Tibial nerve (tissue), 4 donors: ENCODE data around the gene KLRB1. TPM values are rescaled to one million over a fixed set of nuclear protein-coding genes. Genes with fewer than 3 reads are reported as not detected.

Source experiments
- DNase-seq, 2 donors: peaks; one replicate each; pipeline ENCODE4 v3.0.0-alpha.2; 2019; ENCODE audit warnings: low spot score in 2 of 2
- H3K27ac ChIP-seq, 4 donors: fragments of 200-600 bp; sonication (generic) in 3 of 4; one replicate each; pipeline ENCODE4 v1.5.1; 2017 to 2019; ENCODE audit warnings: mild to moderate bottlenecking in 1 of 4
- H3K27me3 ChIP-seq, 2 donors: fragments of 200-600 bp; sonication (generic) in 1 of 2; one replicate each; pipeline versions ENCODE4 v1.5.1 to v1.6.0; 2017 to 2019
- H3K36me3 ChIP-seq, 3 donors: fragments of 200-600 bp; sonication (generic); one replicate each; pipeline ENCODE4 v1.5.1; 2018 to 2019
- H3K4me1 ChIP-seq, 4 donors: fragments of 200-600 bp; sonication (generic) in 3 of 4; one replicate each; pipeline ENCODE4 v1.5.1; 2017 to 2019
- H3K4me3 ChIP-seq, 4 donors: fragments of 200-600 bp; sonication (generic) in 3 of 4; one replicate each; pipeline ENCODE4 v1.5.1; 2017 to 2019; ENCODE audit warnings: mild to moderate bottlenecking in 1 of 4, moderate library complexity in 1 of 4
- H3K9me3 ChIP-seq, 4 donors: fragments of 200-600 bp; sonication (generic) in 3 of 4; one replicate each; pipeline ENCODE4 v1.5.1; 2017 to 2019
- CTCF ChIP-seq, 5 experiments: fragments of 200-600 bp in 3 of 5; fragments of 450-650 bp in 2 of 5; sonication (generic) in 3 of 5; IDR thresholded peaks; one replicate each; pipeline ENCODE4 v1.5.1; 2016 to 2019; ENCODE audit warnings: antibody characterized with exemption in 5 of 5, mild to moderate bottlenecking in 3 of 5, moderate library complexity in 2 of 5
- EP300 ChIP-seq, 2 donors: sonication (generic); formaldehyde crosslinking; IDR thresholded peaks; one replicate each; pipeline ENCODE4 v1.6.1; 2017; ENCODE audit warnings: antibody characterized with exemption in 2 of 2, mild to moderate bottlenecking in 1 of 2
- POLR2A ChIP-seq, 2 donors: fragments of 450-650 bp; IDR thresholded peaks; one replicate each; pipeline ENCODE4 v1.6.1; 2017; ENCODE audit warnings: antibody characterized with exemption in 2 of 2, mild to moderate bottlenecking in 2 of 2, moderate library complexity in 2 of 2
- WGBS, 2 donors: methylation state at CpG; one replicate each; pipeline ENCODE4 v1.1.5; 2018; 5-methylcytosine and 5-hydroxymethylcytosine counted together
- total RNA-seq, 4 donors: library from RNA; depleted of rRNA; stranded (reverse); fragments of >200 nt; gene quantifications; one replicate each; pipeline ENCODE4 v1.1.0, GENCODE V29; 2016

KLRB1 gene
- total RNA-seq, 4 donors from 2014 or later, result 0.59 to 0.84 TPM; not detected in 2

GRCh38 chr12:9634177-9634803 lies 26.6 kb upstream of the KLRB1 start:
- DNase-seq, result peak in 1 of 2 donors; percentile 72
- Histone ChIP-seq H3K36me3 (no peaks in the 10 kb centered on the region), H3K9me3 (peaks cover 0 to 7% (median 0%) of the 10 kb centered on the region in 4 donors), H3K27ac (peak overlapping the region in 1 of 4 donors; percentile 12), H3K27me3 (no peaks in the 10 kb centered on the region), H3K4me1 (peaks cover 0 to 7% (median 1%) of the 10 kb centered on the region in 4 donors), H3K4me3 (no peak overlapping the region)
- 40 to 45% methylated on average over 2 of the region's 2 CpGs for WGBS, 2 donors
- peak; percentile 28 to 70 (median 52) for TF ChIP-seq CTCF (IDR thresholded peaks at IDR 0.05)
- TF ChIP-seq EP300 (IDR thresholded peaks at IDR 0.05), result no peak

GRCh38 chr12:9632766-9633165 lies 25.1 kb upstream of the KLRB1 start:
- Histone ChIP-seq H3K4me1 (peaks cover 0 to 7% (median 1%) of the 10 kb centered on the region in 4 donors), H3K4me3 (no peak overlapping the region), H3K27ac (no peak overlapping the region), H3K9me3 (peaks cover 0 to 7% (median 0%) of the 10 kb centered on the region in 4 donors), H3K27me3 (no peaks in the 10 kb centered on the region), H3K36me3 (no peaks in the 10 kb centered on the region)
- WGBS, 2 donors, result 96% methylated on average over 13 of the region's 13 CpGs
- TF ChIP-seq POLR2A (IDR thresholded peaks at IDR 0.05), result no peak
- no peak for TF ChIP-seq CTCF (IDR thresholded peaks at IDR 0.05)
- no peak for TF ChIP-seq EP300 (IDR thresholded peaks at IDR 0.05)
- no peak for DNase-seq

- no peaks in the 10 kb centered on the region for H3K4me1 ChIP-seq
- WGBS, 2 donors, result 80 to 92% methylated on average over 2 of the region's 2 CpGs
- TF ChIP-seq POLR2A (IDR thresholded peaks at IDR 0.05), result no peak
- TF ChIP-seq CTCF (IDR thresholded peaks at IDR 0.05), result no peak
- TF ChIP-seq EP300 (IDR thresholded peaks at IDR 0.05), result no peak
- H3K36me3 ChIP-seq, result no peaks in the 10 kb centered on the region
- no peaks in the 10 kb centered on the region for H3K27me3 ChIP-seq
- H3K27ac ChIP-seq, result no peak overlapping the region
- H3K9me3 ChIP-seq, result peaks cover 0 to 14% (median 0%) of the 10 kb centered on the region in 4 donors
- H3K4me3 ChIP-seq, result no peak overlapping the region
- DNase-seq, result no peak
Observed at GRCh38 chr12:9626821-9627220, 19.1 kb upstream of the KLRB1 start.

- Histone ChIP-seq H3K4me1 (no peaks in the 10 kb centered on the region), H3K27me3 (no peaks in the 10 kb centered on the region), H3K9me3 (peaks cover 0 to 14% (median 0%) of the 10 kb centered on the region in 4 donors), H3K4me3 (no peak overlapping the region), H3K36me3 (no peaks in the 10 kb centered on the region), H3K27ac (no peak overlapping the region)
- TF ChIP-seq EP300 (IDR thresholded peaks at IDR 0.05) (no peak), CTCF (IDR thresholded peaks at IDR 0.05) (no peak), POLR2A (IDR thresholded peaks at IDR 0.05) (no peak)
- no peak for DNase-seq
Observed at GRCh38 chr12:9626291-9626690, 18.6 kb upstream of the KLRB1 start.

- no peak for DNase-seq
- H3K27me3 ChIP-seq, result no peaks in the 10 kb centered on the region
- no peak for TF ChIP-seq EP300 (IDR thresholded peaks at IDR 0.05)
- TF ChIP-seq POLR2A (IDR thresholded peaks at IDR 0.05), result no peak
- TF ChIP-seq CTCF (IDR thresholded peaks at IDR 0.05), result no peak
- H3K4me3 ChIP-seq, result no peak overlapping the region
- no peak overlapping the region for H3K27ac ChIP-seq
- peaks cover 0 to 14% (median 0%) of the 10 kb centered on the region in 4 donors for H3K9me3 ChIP-seq
- no peaks in the 10 kb centered on the region for H3K36me3 ChIP-seq
- H3K4me1 ChIP-seq, result no peaks in the 10 kb centered on the region
- 98 to 100% methylated on average over 3 of the region's 3 CpGs for WGBS, 2 donors
Observed at GRCh38 chr12:9625019-9625418, 17.3 kb upstream of the KLRB1 start.
